22Rv1 (cell line): ENCODE measurements around the gene HGFAC.

Source experiments
- H3K27ac ChIP-seq: fragments of 450-650 bp; 2 replicates; pipeline ENCODE4 v1.5.1; 2017
- ZFX ChIP-seq: fragments of 450-650 bp; IDR thresholded peaks from 2 replicates; pipeline ENCODE4 v1.6.1; 2017; ENCODE audit warnings: antibody characterized with exemption, borderline replicate concordance
- TF ChIP-seq, protein P1 (sequence below): fragments of 450-650 bp; IDR thresholded peaks from 2 replicates; pipeline ENCODE4 v1.5.1; 2017; ENCODE audit warnings: mild to moderate bottlenecking

The HGFAC gene

DNA sequence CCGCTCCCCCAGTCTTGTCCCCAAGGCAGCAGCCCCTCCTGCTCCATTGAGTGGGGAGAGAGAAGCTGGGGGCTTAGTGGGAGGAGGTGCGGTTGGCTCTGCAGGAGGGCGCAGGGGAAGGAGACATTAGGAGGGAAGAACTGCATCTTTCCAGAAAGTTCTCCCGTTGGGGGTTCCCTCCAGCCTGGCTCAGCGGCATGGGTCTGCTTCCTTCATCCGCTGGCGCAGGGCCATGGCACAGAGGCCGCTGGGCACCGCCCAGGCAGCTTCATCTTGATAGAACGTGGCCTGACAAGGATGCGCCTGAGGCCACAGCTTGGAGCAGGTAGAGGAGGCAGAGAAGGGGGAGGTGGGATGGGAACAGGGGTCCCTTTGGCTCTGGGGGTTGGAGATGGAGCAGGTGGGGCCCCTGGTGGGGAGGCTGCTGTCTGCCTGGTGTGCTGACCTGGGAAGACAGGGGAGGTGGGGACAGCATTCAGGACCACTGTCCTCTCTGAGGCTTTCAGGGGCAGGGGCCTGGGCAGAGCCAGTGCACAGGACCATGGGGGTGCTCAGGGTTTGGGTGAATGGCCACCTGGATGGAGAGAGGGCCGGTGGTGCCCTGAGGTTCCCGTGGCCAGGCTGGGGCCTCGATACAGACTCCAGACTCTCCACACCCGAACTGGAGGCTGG is 33.4 kb downstream of the HGFAC start:
- TF ChIP-seq ZFX: no peak
- TF ChIP-seq, protein P1, sequence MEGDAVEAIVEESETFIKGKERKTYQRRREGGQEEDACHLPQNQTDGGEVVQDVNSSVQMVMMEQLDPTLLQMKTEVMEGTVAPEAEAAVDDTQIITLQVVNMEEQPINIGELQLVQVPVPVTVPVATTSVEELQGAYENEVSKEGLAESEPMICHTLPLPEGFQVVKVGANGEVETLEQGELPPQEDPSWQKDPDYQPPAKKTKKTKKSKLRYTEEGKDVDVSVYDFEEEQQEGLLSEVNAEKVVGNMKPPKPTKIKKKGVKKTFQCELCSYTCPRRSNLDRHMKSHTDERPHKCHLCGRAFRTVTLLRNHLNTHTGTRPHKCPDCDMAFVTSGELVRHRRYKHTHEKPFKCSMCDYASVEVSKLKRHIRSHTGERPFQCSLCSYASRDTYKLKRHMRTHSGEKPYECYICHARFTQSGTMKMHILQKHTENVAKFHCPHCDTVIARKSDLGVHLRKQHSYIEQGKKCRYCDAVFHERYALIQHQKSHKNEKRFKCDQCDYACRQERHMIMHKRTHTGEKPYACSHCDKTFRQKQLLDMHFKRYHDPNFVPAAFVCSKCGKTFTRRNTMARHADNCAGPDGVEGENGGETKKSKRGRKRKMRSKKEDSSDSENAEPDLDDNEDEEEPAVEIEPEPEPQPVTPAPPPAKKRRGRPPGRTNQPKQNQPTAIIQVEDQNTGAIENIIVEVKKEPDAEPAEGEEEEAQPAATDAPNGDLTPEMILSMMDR: no peak

DNA sequence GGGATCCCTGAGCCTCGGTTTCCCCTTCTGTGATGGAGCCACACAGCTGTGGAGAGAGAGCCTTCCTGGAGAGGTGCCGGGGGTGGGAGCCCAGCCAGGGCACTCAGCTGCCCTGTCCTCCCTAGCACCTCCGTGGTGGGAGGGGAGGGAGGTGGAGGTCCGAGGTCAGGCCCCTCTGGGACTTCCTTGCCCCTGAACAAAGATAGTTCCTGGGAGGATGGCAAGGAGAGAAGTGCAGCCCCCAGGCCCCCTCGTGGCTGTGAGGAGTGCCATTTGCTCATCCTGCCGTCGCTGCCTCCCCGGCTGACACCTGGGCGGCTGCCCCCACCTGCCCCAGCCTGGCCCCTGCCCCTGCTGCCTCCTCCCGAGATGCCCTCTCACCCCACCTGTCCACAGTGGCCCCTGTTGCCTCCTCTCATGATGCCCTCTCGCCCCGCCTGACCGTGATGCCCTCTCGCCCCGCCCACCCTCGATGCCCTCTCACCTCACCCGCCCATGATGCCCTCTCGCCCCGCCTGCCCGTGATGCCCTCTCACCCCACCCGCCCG is 34.0 kb downstream of the HGFAC start:
- no peak overlapping the region for H3K27ac ChIP-seq
- TF ChIP-seq ZFX: no peak
- TF ChIP-seq, protein P1: no peak

More for the DNA sequence above, 33.4 kb downstream of the HGFAC start:
- no peak overlapping the region for H3K27ac ChIP-seq

DNA sequence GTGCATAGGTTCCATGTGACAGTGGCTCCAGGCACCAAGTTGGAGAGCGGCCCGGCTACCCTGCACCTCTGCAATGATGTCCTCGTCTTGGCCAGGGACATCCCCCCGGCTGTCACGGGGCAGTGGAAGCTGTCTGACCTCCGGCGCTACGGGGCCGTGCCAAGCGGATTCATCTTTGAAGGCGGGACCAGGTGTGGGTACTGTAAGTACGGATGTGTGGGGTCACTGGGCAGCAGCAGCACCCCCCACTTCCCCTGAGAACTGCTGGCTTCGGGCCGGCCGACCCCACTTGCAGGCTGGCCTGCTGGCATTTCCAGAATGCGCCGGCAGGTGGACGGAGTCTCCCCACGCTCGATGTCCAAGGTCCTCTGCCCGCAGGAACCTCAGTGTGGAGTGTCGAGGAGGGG is 34.6 kb downstream of the HGFAC start:
- no peak for TF ChIP-seq ZFX
- TF ChIP-seq, protein P1: no peak
- H3K27ac ChIP-seq: no peak overlapping the region

DNA sequence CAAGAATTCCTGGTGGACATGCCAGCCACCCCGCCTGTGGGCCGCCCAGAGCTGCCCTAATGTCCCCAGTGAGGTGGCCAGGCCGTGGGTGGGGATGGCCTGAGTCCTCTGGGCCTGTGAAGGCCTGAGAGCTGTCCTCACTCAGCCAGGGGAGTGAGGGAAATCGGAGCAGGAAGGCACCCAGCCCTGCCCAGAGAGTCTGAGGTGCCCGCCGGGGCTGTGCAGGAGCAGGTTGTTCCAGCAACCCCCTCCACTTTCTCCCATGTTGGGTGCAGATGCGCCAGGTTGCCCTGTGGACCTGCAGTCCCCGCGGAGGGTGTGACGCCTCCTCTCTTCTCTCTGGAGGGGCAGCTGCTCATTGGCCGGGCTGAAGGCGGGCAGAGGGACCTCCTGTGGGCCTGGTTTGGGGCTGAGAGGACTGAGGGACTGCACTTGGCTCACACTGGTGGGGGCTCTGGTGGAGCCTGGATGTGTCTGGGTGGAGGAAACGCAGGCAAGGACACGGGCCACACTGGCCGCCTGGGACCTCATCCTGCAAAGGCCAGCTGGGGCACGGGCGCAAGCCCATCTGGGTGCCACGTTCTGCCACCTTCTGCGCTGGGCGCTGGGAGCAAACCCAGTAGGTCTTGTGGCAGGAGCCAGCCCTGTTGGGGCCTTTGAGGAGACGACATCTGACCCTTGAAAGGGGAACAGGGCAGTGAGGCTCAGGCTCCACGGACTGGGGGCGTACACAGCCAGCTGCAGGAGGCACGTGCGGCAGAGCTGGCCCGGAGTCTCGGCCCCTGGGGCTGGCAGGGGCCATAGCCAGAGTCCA is 35.4 kb downstream of the HGFAC start:
- TF ChIP-seq, protein P1: no peak
- no peak for TF ChIP-seq ZFX
- no peak overlapping the region for H3K27ac ChIP-seq

DNA sequence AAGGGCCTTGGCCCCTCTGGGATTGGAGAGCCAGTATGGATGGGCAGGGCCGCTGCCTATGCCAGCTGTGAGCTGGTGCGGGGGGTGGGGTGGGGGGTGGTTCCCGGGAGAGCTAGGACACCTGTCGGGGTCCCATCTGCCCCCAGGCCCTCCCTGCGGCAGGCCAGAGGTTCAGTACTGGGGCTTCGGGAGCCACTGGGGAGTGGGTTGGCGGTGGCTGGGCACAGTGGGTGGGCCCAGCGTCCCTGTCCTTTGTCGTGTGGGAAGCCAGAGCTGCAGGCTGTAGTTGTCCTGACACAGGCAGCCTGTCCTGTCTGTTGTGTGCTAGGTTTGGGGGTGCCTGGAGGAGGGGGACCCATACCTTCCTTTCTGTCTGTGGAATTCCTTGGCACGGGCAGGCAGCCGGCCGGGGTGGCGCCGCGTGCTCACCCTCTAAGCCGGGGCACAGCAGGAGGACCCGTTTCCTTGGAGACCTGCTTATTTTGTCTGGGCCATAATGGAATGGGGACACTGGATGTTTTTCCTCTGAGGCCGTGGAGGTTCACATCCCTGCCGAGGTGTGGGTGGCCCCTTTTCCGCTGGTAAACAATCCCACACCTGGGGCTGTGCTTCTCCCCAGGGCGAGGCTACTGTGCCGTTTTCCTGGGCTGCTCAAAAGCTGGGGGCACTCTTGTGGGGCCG is 36.1 kb downstream of the HGFAC start:
- no peak overlapping the region for H3K27ac ChIP-seq
- TF ChIP-seq, protein P1: no peak
- no peak for TF ChIP-seq ZFX

DNA sequence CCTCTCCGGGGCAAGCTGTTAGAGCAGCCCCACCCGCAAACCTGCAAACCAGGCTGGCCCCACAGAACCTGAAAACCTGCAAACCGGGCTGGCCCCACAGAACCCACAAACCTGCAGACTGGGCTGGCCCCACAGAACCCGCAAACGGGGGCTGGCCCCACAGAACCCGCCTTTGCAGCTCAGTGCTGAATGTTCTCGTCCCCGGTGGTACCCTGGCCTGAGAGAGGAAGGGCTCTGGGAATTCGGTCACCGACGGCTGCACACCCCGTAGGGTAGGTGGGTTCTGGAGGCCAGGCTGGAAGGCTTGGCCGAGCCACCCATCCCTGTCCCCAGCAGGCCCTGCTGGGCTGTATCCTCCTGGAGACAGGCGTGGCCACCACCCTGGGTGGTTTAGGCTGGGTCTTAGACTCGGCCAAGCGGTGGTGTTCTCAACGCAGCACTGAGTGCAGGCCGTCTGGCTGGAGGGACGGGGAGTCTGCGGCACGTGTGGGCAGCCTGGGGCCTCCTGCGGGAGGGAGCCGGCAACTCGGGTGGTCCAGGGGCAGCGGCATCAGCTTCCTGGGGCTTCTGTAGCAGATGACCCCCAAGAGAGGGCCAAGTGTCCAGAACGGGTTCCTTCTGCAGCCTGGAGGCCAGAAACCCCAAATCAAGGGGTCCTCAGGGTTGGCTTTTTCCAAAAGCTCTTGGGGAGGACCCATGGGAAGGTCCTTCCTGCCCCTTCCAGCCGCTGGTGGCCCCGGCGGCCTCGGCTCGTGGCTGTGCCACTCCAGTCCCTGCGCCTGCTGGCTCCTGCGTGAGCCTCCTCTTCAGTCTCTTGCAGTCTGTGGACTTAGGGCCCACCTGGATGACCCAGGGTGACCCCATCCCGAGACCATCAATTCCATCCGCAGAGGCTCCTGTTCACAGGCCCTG is 36.9 kb downstream of the HGFAC start:
- no peak overlapping the region for H3K27ac ChIP-seq
- TF ChIP-seq ZFX: no peak
- TF ChIP-seq, protein P1: no peak
